Raji (cell line): Measurements from ENCODE around the gene USP19.
A peak's percentile ranks its signal among the peaks of the same experiment; 100 is the strongest.

Experiments
- POLR2A ChIP-seq: IDR thresholded peaks from 2 replicates; pipeline ENCODE4 v1.6.1; 2011; ENCODE audit warnings: low read depth, low read length, control low read depth; ENCODE audit not compliant: insufficient read depth

Gene USP19

GRCh38 chr3:49120438-49121131, at the start of gene USP19:
Gene USP19, minus strand, starts transcription at chr3:49120823. Its CDS starts 1,678 bp downstream, at chr3:49119145.
- peak; percentile 93 for TF ChIP-seq POLR2A

DNA sequence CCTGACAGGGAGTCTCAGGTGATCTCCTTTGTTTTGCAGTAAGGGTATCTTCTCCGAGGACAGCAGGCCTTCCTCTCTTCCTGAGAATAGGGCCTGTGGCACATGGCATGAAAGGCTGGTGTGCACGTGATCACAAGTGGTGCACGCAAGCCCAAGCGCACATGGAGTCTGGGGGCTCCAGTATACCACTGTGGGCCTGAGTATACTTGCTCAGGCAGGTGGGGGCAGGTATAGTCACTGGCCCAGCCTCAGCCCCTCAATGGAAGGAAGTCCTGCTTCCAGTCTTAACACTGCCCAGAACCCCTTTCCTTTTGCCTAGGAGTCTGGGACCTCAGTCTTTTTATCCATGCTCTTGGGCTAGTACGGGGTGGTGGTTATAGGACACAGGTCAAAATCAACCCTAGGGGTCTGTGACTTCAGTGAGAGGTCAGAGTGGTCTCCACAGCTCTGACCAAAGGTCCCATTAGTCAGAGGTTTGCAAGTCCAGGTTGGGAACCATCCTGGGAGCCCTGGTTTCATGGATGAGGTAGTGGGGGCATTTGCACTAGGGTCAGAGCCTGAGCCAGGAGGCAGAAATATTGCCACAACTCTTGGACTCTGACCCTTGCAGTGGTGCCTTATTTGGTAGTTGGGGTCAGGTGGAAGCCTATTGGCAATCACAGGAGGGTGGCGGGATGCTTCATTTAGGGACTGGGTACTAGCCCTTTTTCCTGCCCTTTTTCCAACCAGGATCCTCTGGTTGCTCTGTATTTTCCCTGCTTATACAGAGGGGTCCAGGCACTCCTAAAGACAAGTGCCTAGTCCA, 46.3 kb upstream of the USP19 start:
- TF ChIP-seq POLR2A = no peak

- peak; percentile 72 for TF ChIP-seq POLR2A
These were observed 45.4 kb upstream of the USP19 start, which contains the start of gene CCDC71 for GRCh38 chr3:49165771-49166751. Gene CCDC71, minus strand, starts transcription at chr3:49166331. Its CDS starts 2,123 bp downstream, at chr3:49164208.

- peak; percentile 30; the same call in 1 of the 2 replicates for TF ChIP-seq POLR2A
These were observed 44.5 kb upstream of the USP19 start for GRCh38 chr3:49164983-49165720.

GRCh38 chr3:49163609-49164008, 43.0 kb upstream of the USP19 start:
- no peak for TF ChIP-seq POLR2A

DNA sequence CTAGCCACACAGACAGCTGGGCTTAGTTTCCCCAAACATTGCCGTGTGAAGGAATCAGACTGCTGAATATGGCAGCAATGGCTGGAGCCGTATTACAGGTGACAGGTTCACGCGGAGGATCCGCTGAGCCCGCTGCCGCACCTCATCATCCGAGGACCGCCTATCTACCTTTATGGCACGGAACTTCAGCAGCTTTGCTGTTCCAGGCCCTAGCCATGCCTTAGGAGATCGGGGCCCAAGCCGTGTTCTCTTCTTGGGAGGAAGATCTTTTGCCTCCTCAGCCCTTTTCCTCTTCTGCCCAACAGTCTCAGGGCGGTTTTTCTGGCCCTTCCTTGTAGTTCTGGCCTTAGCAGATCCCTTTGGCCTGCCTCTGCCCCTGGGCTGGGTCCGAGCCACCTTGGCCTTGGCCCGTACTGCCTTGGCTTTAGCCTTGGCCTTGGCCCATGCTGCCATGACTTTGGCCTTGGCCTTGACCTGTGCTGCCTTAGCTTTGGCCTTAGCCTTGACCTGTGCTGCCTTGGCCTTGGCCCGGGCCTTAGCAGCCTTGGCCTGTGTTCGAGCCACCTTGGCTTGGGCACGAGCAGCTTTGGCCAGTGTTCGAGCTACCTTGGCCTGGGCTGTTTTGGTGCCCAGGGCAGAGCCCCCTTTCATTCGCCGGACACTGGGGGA, 42.3 kb upstream of the USP19 start:
- TF ChIP-seq POLR2A = no peak

DNA sequence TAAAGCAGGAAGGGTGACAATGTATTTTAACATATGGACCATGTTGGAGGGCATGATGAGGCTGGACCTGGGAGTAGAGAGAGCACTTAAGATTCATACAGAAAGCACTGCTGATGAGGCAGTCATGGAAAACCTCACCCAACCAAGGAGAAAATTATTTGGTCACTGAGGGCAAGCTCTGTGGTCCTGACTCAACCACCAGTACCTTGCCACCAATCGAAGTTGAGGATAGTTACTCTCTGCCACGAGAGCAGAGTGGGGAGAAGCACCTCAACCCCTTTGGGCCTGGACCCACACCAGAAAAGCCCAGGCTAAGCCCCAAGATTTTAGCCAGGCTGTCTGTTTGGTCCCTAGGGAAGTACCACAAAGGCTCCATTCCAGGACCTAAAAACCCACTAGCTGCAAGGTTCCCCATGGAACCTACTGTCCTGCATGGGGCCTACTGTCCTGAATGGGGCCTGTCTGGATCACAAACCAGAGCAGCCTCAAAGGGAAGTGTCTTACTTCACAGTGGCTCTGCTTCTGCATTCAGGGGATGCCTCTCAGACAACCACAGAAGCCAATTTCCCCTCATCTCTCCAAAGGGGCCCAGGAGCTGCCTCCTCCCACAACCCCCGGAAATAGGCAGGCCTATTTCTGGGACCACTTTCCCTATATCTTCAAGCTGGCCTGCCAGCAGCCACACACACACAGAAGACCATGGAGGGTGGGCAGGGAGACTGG, 41.3 kb upstream of the USP19 start:
- TF ChIP-seq POLR2A = no peak

- no peak for TF ChIP-seq POLR2A
These were observed 40.6 kb upstream of the USP19 start for GRCh38 chr3:49161197-49161596.

DNA sequence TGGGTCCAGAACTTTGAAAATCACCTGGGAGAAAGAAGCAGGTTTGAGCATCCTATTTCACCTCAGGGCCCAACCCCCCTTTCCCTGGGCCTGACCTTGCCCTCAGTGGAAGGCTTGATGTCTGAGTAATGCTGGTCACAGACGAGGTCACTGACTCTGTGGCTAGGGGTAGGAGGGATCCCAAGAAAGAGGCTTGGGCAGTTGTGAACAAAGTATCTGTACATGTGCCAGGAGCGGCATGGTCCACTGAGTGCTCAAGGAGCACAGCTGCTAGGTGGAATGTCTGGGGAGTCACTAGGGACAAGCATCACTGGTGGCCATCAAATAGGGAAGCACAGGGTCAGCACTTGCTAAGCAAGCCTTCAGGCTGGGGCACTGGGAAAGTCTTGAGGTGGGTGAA, 38.2 kb upstream of the USP19 start:
- TF ChIP-seq POLR2A = 0 out of 2 replicates have a peak, but pooled peaks have one; percentile 17

- 0 out of 2 replicates have a peak, but pooled peaks have one; percentile 12 for TF ChIP-seq POLR2A
These were observed 37.6 kb upstream of the USP19 start for GRCh38 chr3:49158103-49158709.

- no peak for TF ChIP-seq POLR2A
These were observed 36.7 kb upstream of the USP19 start for GRCh38 chr3:49157289-49157688.

GRCh38 chr3:49153349-49153912, 32.8 kb upstream of the USP19 start:
- TF ChIP-seq POLR2A = no peak

DNA sequence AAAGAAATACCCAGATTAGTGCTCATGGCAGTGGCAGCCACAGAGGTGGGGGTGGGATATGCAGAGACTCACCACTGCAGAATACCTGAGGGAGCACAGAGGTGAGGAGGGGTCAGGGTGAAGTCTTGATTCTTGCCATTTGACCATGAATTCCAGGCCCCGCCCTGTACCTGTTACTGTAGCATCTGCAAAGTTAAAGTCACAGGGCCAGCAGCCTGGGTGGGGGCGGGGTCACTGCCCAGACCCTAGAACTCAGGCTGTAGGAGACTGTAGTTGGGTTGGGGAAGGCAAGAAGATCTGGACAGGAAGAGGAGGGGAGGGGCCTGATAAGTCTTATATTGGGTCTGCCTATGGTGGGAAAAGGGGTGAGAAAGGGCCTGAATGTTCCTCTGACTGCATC, 31.0 kb upstream of the USP19 start:
- TF ChIP-seq POLR2A = no peak

GRCh38 chr3:49148159-49148558, 27.5 kb upstream of the USP19 start:
- TF ChIP-seq POLR2A = no peak
